Measurements from ENCODE around the gene CDC14A.

DNA sequence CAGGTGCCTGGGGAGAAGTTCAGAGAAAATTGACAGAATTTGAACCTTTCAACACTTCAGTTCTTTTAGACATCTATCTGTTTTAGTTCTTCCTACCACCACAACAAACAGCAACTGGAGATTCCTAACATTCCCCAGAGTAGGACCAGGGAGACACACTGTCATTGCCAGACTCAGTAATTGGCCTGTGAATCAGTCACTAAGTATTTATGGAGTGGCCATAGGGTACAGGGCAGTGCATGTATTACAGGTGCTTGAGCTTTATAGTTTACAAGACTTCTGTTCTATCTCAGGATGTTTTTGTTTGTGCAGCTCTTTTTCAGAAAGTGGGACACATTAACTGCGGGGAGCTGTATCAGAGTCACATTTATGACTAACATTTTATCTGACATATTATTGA lies 1.7 kb downstream of the CDC14A start:
- TF ChIP-seq, protein P1, sequence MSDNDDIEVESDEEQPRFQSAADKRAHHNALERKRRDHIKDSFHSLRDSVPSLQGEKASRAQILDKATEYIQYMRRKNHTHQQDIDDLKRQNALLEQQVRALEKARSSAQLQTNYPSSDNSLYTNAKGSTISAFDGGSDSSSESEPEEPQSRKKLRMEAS (CRISPR knock-in tag; IDR thresholded peaks at IDR 0.05) = no peak
- TF ChIP-seq, protein P2, sequence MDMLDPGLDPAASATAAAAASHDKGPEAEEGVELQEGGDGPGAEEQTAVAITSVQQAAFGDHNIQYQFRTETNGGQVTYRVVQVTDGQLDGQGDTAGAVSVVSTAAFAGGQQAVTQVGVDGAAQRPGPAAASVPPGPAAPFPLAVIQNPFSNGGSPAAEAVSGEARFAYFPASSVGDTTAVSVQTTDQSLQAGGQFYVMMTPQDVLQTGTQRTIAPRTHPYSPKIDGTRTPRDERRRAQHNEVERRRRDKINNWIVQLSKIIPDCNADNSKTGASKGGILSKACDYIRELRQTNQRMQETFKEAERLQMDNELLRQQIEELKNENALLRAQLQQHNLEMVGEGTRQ (CRISPR knock-in tag; IDR thresholded peaks at IDR 0.05) = no peak
- TF ChIP-seq TEAD4 (CRISPR knock-in tag; IDR thresholded peaks at IDR 0.05) (no peak), SP1 (CRISPR knock-in tag; conservative IDR thresholded peaks at IDR 0.05) (no peak), MYBL2 (CRISPR knock-in tag; IDR thresholded peaks at IDR 0.05) (no peak), ZNF232 (CRISPR knock-in tag; IDR thresholded peaks at IDR 0.05) (no peak), NR1H2 (CRISPR knock-in tag; IDR thresholded peaks at IDR 0.05) (no peak), ZNF416 (CRISPR knock-in tag; IDR thresholded peaks at IDR 0.05) (no peak)
- TF ChIP-seq, protein P3, sequence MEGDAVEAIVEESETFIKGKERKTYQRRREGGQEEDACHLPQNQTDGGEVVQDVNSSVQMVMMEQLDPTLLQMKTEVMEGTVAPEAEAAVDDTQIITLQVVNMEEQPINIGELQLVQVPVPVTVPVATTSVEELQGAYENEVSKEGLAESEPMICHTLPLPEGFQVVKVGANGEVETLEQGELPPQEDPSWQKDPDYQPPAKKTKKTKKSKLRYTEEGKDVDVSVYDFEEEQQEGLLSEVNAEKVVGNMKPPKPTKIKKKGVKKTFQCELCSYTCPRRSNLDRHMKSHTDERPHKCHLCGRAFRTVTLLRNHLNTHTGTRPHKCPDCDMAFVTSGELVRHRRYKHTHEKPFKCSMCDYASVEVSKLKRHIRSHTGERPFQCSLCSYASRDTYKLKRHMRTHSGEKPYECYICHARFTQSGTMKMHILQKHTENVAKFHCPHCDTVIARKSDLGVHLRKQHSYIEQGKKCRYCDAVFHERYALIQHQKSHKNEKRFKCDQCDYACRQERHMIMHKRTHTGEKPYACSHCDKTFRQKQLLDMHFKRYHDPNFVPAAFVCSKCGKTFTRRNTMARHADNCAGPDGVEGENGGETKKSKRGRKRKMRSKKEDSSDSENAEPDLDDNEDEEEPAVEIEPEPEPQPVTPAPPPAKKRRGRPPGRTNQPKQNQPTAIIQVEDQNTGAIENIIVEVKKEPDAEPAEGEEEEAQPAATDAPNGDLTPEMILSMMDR (IDR thresholded peaks at IDR 0.05) = no peak
- TF ChIP-seq, protein P4, sequence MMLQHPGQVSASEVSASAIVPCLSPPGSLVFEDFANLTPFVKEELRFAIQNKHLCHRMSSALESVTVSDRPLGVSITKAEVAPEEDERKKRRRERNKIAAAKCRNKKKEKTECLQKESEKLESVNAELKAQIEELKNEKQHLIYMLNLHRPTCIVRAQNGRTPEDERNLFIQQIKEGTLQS (CRISPR knock-in tag; conservative IDR thresholded peaks at IDR 0.05) = no peak
- TF ChIP-seq, protein P5, sequence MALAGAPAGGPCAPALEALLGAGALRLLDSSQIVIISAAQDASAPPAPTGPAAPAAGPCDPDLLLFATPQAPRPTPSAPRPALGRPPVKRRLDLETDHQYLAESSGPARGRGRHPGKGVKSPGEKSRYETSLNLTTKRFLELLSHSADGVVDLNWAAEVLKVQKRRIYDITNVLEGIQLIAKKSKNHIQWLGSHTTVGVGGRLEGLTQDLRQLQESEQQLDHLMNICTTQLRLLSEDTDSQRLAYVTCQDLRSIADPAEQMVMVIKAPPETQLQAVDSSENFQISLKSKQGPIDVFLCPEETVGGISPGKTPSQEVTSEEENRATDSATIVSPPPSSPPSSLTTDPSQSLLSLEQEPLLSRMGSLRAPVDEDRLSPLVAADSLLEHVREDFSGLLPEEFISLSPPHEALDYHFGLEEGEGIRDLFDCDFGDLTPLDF (CRISPR knock-in tag; IDR thresholded peaks at IDR 0.05) = no peak
